SU-DHL-6 (cell line): ENCODE data around the gene TUBA4B.
"Not testable (repeated sequence)": the region's sequence is repeated elsewhere in the genome, so short reads cannot be mapped to it uniquely, and the experiment has no call there.

Experiments
- H2AFZ ChIP-seq: fragments of 200-600 bp; sonication (generic); 2 replicates; pipeline ENCODE4 v1.6.1; 2014; ENCODE audit warnings: low read depth, mild to moderate bottlenecking, moderate library complexity, mixed read lengths, antibody characterized with exemption, low read length; ENCODE audit not compliant: severe bottlenecking
- H3F3A ChIP-seq: fragments of 200-600 bp; shearing (Covaris generic); 2 replicates; pipeline ENCODE4 v1.6.0; 2016; ENCODE audit warnings: antibody characterized with exemption, mild to moderate bottlenecking; ENCODE audit not compliant: insufficient read depth
- H3K27ac ChIP-seq: fragments of 200-600 bp; sonication (generic); 2 replicates; pipeline ENCODE4 v1.5.1; 2016; ENCODE audit warnings: low read depth, mild to moderate bottlenecking, low read length, moderate library complexity, mixed read lengths
- H3K27me3 ChIP-seq: fragments of 200-600 bp; sonication (generic), shearing (Covaris generic); 2 replicates; pipeline ENCODE4 v1.6.0; 2014; ENCODE audit warnings: mild to moderate bottlenecking, low read length
- H3K36me3 ChIP-seq: fragments of 200-600 bp; sonication (generic); 2 replicates; pipeline ENCODE4 v1.6.1; 2014; ENCODE audit warnings: mild to moderate bottlenecking, low read length, mixed read lengths
- H3K4me2 ChIP-seq: fragments of 300-600, 200-600 bp; shearing (Covaris generic), sonication (generic); 2 replicates; pipeline ENCODE4 v1.6.0; 2014; ENCODE audit warnings: low read length, low read depth, mild to moderate bottlenecking; ENCODE audit not compliant: poor library complexity, severe bottlenecking
- H3K4me3 ChIP-seq: fragments of 200-600 bp; sonication (generic); 2 replicates; pipeline ENCODE4 v1.5.1; 2014; ENCODE audit warnings: antibody characterized with exemption, low read length, mild to moderate bottlenecking, mixed read lengths; ENCODE audit not compliant: insufficient read depth, poor library complexity, severe bottlenecking
- H3K79me2 ChIP-seq: fragments of 200-600 bp; sonication (generic); 2 replicates; pipeline ENCODE4 v1.6.1; 2014; ENCODE audit warnings: mild to moderate bottlenecking, low read length, moderate library complexity; ENCODE audit not compliant: insufficient read depth
- H3K9ac ChIP-seq: fragments of 200-600 bp; sonication (generic); 2 replicates; pipeline ENCODE4 v1.7.0; 2014; ENCODE audit warnings: mild to moderate bottlenecking, low read length
- H3K9me2 ChIP-seq: fragments of 200-600 bp; sonication (generic); replicated peaks from 2 replicates; pipeline ENCODE4 v1.6.1; 2014; ENCODE audit warnings: low read length; ENCODE audit not compliant: insufficient read depth
- H3K9me3 ChIP-seq: fragments of 200-600 bp; sonication (generic); 2 replicates; pipeline ENCODE4 v1.6.1; 2014; ENCODE audit warnings: low read length, mixed read lengths; ENCODE audit not compliant: insufficient read depth
- H4K20me1 ChIP-seq: fragments of 200-600 bp; sonication (generic); 2 replicates; pipeline ENCODE4 v1.6.1; 2014; ENCODE audit warnings: low read depth, mild to moderate bottlenecking, antibody characterized with exemption, low read length, moderate library complexity, mixed read lengths
- CTCF ChIP-seq: fragments of 200-600 bp; sonication (generic); IDR thresholded peaks from one replicate; pipeline ENCODE4 v1.5.1; 2017; ENCODE audit warnings: antibody characterized with exemption, mild to moderate bottlenecking, low read length, moderate library complexity; ENCODE audit not compliant: insufficient read depth, poor library complexity, severe bottlenecking
- EZH2phosphoT487 ChIP-seq: fragments of 200-600 bp; sonication (generic), shearing (Covaris generic); conservative IDR thresholded peaks from 2 replicates; pipeline ENCODE4 v1.6.1; 2018; ENCODE audit warnings: mild to moderate bottlenecking, antibody characterized with exemption, low read length, moderate library complexity, mixed read lengths

TUBA4B gene

GRCh38 chr2:219253753-219254589, 928 bp downstream of the TUBA4B start, which contains the start of gene TUBA4A:
TSS of gene TUBA4A (minus strand) at chr2:219253918. CDS start at chr2:219253858, 60 bp downstream.
- peak within 1 kb of the TSS; percentile 70 for H3K4me2 ChIP-seq
- H3K4me3 ChIP-seq: peak within 1 kb of the TSS; percentile 63
- no peaks in the 10 kb centered on the region for H3K27me3 ChIP-seq
- peak within 1 kb of the TSS; percentile 70 for H3K27ac ChIP-seq
- H3F3A ChIP-seq: peaks cover 8% of the 10 kb centered on the region
- H3K36me3 ChIP-seq: no peaks in the 10 kb centered on the region
- no peaks in the 10 kb centered on the region for H4K20me1 ChIP-seq
- peak within 1 kb of the TSS; percentile 72 for H3K9ac ChIP-seq
- H2AFZ ChIP-seq: peak within 1 kb of the TSS; percentile 66
- TF ChIP-seq CTCF (no peak), EZH2phosphoT487 (no peak)
- peaks cover 20% of the 10 kb centered on the region; the same call in 1 of the 2 replicates for H3K79me2 ChIP-seq
- H3K9me3 ChIP-seq: no peaks in the 10 kb centered on the region
- no peaks in the 10 kb centered on the region for H3K9me2 ChIP-seq

GRCh38 chr2:219254590-219255201, 1.7 kb downstream of the TUBA4B start:
- Histone ChIP-seq H3K27ac (peak overlapping the region; percentile 55), H3K27me3 (no peaks in the 10 kb centered on the region), H2AFZ (peak overlapping the region; percentile 66), H3K9me3 (no peaks in the 10 kb centered on the region), H3K9me2 (no peaks in the 10 kb centered on the region), H3F3A (peaks cover 8% of the 10 kb centered on the region), H3K36me3 (no peaks in the 10 kb centered on the region), H3K9ac (peak overlapping the region; percentile 72), H3K4me3 (peak overlapping the region; percentile 63), H3K79me2 (peaks cover 20% of the 10 kb centered on the region; the same call in 1 of the 2 replicates), H3K4me2 (peak overlapping the region; percentile 70), H4K20me1 (no peaks in the 10 kb centered on the region)
- TF ChIP-seq CTCF (no peak), EZH2phosphoT487 (no peak)

- not testable (repeated sequence) for H3K27me3 ChIP-seq, H3K79me2 ChIP-seq, H4K20me1 ChIP-seq, H3K4me2 ChIP-seq, H3K9ac ChIP-seq, H3K4me3 ChIP-seq, H3K36me3 ChIP-seq, H3K27ac ChIP-seq, H3K9me2 ChIP-seq, H3K9me3 ChIP-seq, H2AFZ ChIP-seq, H3F3A ChIP-seq
These were observed 5.9 kb downstream of the TUBA4B start for GRCh38 chr2:219258942-219259341.
